Mesothelial cell of epicardium (in vitro differentiated cells): ENCODE results near the gene UGT1A10. TPM values are rescaled to one million over a fixed set of nuclear protein-coding genes. Genes with fewer than 3 reads are reported as not detected.
A peak's percentile ranks its signal among the peaks of the same experiment; 100 is the strongest.

Experiments
- DNase-seq, 2 experiments: peaks; one replicate each; pipeline ENCODE4 v3.0.0; 2021; ENCODE audit warnings: low spot score in 2 of 2; ENCODE audit not compliant: unreplicated experiment in 2 of 2
- H3K27ac Mint-ChIP-seq: 2 replicates; pipeline ENCODE4 v1.8.0; 2021; ENCODE audit warnings: mixed read lengths
- H3K27me3 Mint-ChIP-seq: 2 replicates; pipeline ENCODE4 v1.8.0; 2021; ENCODE audit warnings: low read depth, mixed read lengths
- H3K36me3 Mint-ChIP-seq: 2 replicates; pipeline ENCODE4 v1.8.0; 2021; ENCODE audit warnings: mixed read lengths
- H3K4me1 Mint-ChIP-seq: 2 replicates; pipeline ENCODE4 v1.8.0; 2021; ENCODE audit warnings: mixed read lengths
- H3K4me3 Mint-ChIP-seq: 2 replicates; pipeline ENCODE4 v1.8.0; 2021; ENCODE audit warnings: mild to moderate bottlenecking, moderate library complexity, mixed read lengths
- H3K9me3 Mint-ChIP-seq: 2 replicates; pipeline ENCODE4 v1.8.0; 2021; ENCODE audit warnings: mixed read lengths
- CTCF ChIP-seq: fragments of 200-600 bp; sonication (generic); IDR thresholded peaks from one replicate; pipeline ENCODE4 v1.5.0; 2021; ENCODE audit warnings: antibody characterized with exemption; ENCODE audit not compliant: unreplicated experiment
- total RNA-seq: library from RNA; stranded (reverse); gene quantifications from 3 replicates; pipeline ENCODE4 v1.2.1, GENCODE V29; 2021

Gene UGT1A10
- total RNA-seq, 1 donor from 2014 or later, result not detected

GRCh38 chr2:233796254-233796653, 160.0 kb downstream of the UGT1A10 start:
- no peak for TF ChIP-seq CTCF
- DNase-seq, result no peak
- no peak overlapping the region for H3K4me3 Mint-ChIP-seq
- peaks cover 6% of the 10 kb centered on the region for H3K9me3 Mint-ChIP-seq
- H3K27me3 Mint-ChIP-seq, result peaks cover 4% of the 10 kb centered on the region
- no peak overlapping the region for H3K27ac Mint-ChIP-seq
- no peaks in the 10 kb centered on the region for H3K4me1 Mint-ChIP-seq
- no peaks in the 10 kb centered on the region for H3K36me3 Mint-ChIP-seq

GRCh38 chr2:233798335-233799086, 162.3 kb downstream of the UGT1A10 start:
- H3K27me3 Mint-ChIP-seq, result peaks cover 8% of the 10 kb centered on the region
- peak in 1 of 2 experiments; percentile 5 for DNase-seq
- H3K36me3 Mint-ChIP-seq, result no peaks in the 10 kb centered on the region
- H3K4me1 Mint-ChIP-seq, result no peaks in the 10 kb centered on the region
- H3K4me3 Mint-ChIP-seq, result no peak overlapping the region
- no peak for TF ChIP-seq CTCF
- peaks cover 6% of the 10 kb centered on the region for H3K9me3 Mint-ChIP-seq
- no peak overlapping the region for H3K27ac Mint-ChIP-seq

- H3K36me3 Mint-ChIP-seq, result no peaks in the 10 kb centered on the region
- DNase-seq, result no peak
- no peak overlapping the region for H3K4me3 Mint-ChIP-seq
- H3K27me3 Mint-ChIP-seq, result peaks cover 14% of the 10 kb centered on the region
- no peaks in the 10 kb centered on the region for H3K4me1 Mint-ChIP-seq
- no peak overlapping the region for H3K27ac Mint-ChIP-seq
- TF ChIP-seq CTCF, result no peak
- peaks cover 6% of the 10 kb centered on the region for H3K9me3 Mint-ChIP-seq
Observed at GRCh38 chr2:233799087-233799665, 162.9 kb downstream of the UGT1A10 start.

GRCh38 chr2:233799716-233800115, 163.5 kb downstream of the UGT1A10 start:
- DNase-seq, result no peak
- no peak for TF ChIP-seq CTCF
- Mint-ChIP-seq H3K4me1 (no peaks in the 10 kb centered on the region), H3K9me3 (peaks cover 6% of the 10 kb centered on the region), H3K27me3 (peaks cover 18% of the 10 kb centered on the region), H3K4me3 (no peak overlapping the region), H3K36me3 (no peaks in the 10 kb centered on the region), H3K27ac (no peak overlapping the region)

GRCh38 chr2:233800208-233800607, 164.0 kb downstream of the UGT1A10 start:
- H3K36me3 Mint-ChIP-seq, result no peaks in the 10 kb centered on the region
- no peaks in the 10 kb centered on the region for H3K4me1 Mint-ChIP-seq
- peak in 1 of 2 experiments; percentile 32 for DNase-seq
- no peak overlapping the region for H3K27ac Mint-ChIP-seq
- peaks cover 23% of the 10 kb centered on the region for H3K27me3 Mint-ChIP-seq
- H3K4me3 Mint-ChIP-seq, result no peak overlapping the region
- H3K9me3 Mint-ChIP-seq, result peaks cover 6% of the 10 kb centered on the region
- TF ChIP-seq CTCF, result no peak
